Lower leg skin (tissue), 3 donors: ENCODE data around the gene SMOC2.

Experiments used
- CTCF ChIP-seq, 3 donors: fragments of 450-650 bp; IDR thresholded peaks; one replicate each; pipeline ENCODE4 v1.5.1; 2016; ENCODE audit warnings: antibody characterized with exemption in 3 of 3, mild to moderate bottlenecking in 3 of 3, moderate library complexity in 2 of 3
- POLR2A ChIP-seq, 2 donors: fragments of 450-650 bp; IDR thresholded peaks; one replicate each; pipeline ENCODE4 v1.6.1; 2016 to 2017; ENCODE audit warnings: antibody characterized with exemption in 2 of 2, mild to moderate bottlenecking in 1 of 2, moderate library complexity in 1 of 2

GRCh38 chr6:168596344-168596743 lies 155.4 kb downstream of the SMOC2 start:
- TF ChIP-seq POLR2A (IDR thresholded peaks at IDR 0.05) (no peak), CTCF (IDR thresholded peaks at IDR 0.05) (no peak)
